Effector memory CD8-positive, alpha-beta T cell (primary cell): ENCODE data around the gene ACTR8.
A peak's percentile ranks its signal among the peaks of the same experiment; 100 is the strongest.

Experiments
- ATAC-seq: fragments of 150-1000 bp; cut with Tn5 transposase; replicated peaks from 2 replicates; pipeline ENCODE4 v1.10.0; 2021; ENCODE audit warnings: mild to moderate bottlenecking, moderate library complexity
- DNase-seq, 3 experiments: peaks; one replicate each; pipeline ENCODE4 v3.0.0; 2021
- H3K27ac Mint-ChIP-seq, 2 donors: one replicate each; pipeline ENCODE4 v1.8.0; 2022; ENCODE audit warnings: mild to moderate bottlenecking in 2 of 2, mixed read lengths in 2 of 2, moderate library complexity in 2 of 2
- H3K27me3 Mint-ChIP-seq, 2 donors: one replicate each; pipeline ENCODE4 v1.8.0; 2022; ENCODE audit warnings: mixed read lengths in 2 of 2
- H3K36me3 Mint-ChIP-seq: one replicate; pipeline ENCODE4 v1.8.0; 2022; ENCODE audit warnings: mild to moderate bottlenecking, moderate library complexity, mixed read lengths; ENCODE audit not compliant: insufficient read depth
- H3K4me1 Mint-ChIP-seq, 2 donors: one replicate each; pipeline ENCODE4 v1.8.0; 2022; ENCODE audit warnings: low read depth in 2 of 2, mixed read lengths in 2 of 2
- H3K4me3 Mint-ChIP-seq, 2 donors: one replicate each; pipeline ENCODE4 v1.8.0; 2022; ENCODE audit warnings: mild to moderate bottlenecking in 2 of 2, mixed read lengths in 2 of 2, moderate library complexity in 2 of 2
- H3K9me3 Mint-ChIP-seq, 2 donors: one replicate each; pipeline ENCODE4 v1.8.0; 2022; ENCODE audit warnings: mixed read lengths in 2 of 2

ACTR8 gene

DNA sequence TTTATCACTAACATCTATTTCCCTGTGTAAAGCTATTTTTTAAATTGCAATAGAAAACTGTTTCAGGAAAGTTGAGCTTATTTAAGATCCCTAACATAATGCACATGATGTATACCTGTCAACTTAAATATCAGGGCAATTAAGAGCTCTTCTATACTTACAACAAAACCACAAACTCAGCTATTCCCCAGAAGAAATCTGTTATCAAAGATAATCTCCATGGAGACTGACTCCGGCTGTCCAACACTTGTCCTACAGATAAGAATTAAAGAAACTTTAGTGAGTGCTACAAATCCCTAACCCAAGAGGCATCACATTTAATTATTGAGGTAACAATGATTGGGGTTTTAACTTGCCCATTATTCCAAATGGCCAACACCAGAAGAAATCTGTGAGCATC, 6.3 kb upstream of the ACTR8 start:
- Mint-ChIP-seq H3K9me3 (no peaks in the 10 kb centered on the region), H3K27me3 (no peaks in the 10 kb centered on the region), H3K4me1 (peaks cover 27 to 41% of the 10 kb centered on the region in 2 donors), H3K36me3 (peaks cover 59% of the 10 kb centered on the region), H3K27ac (no peak overlapping the region), H3K4me3 (no peak overlapping the region)
- no peak for DNase-seq
- no peak for ATAC-seq

DNA sequence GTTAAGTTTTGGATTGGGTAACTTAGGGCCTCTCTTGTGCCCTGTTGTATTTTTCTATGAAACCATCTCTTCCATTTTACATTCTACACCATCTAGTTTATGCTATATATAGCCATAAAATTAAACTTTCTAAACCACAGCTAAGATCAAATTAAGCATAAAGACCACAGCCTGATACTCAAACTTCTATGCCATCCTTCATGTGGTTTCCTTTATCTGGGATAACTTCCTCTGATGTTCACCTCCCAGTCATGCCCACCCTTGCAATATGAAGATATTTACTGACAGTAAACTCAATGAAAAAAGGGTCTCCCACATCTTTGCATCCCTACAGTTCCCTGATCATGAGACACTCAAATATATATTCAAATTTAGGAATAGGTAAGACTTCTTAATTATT, 5.5 kb upstream of the ACTR8 start:
- ATAC-seq (no peak), DNase-seq (no peak)
- Mint-ChIP-seq H3K27ac (peak overlapping the region in 1 of 2 donors; percentile 55), H3K4me3 (no peak overlapping the region), H3K36me3 (peaks cover 64% of the 10 kb centered on the region), H3K9me3 (no peaks in the 10 kb centered on the region), H3K27me3 (no peaks in the 10 kb centered on the region), H3K4me1 (peaks cover 31 to 43% of the 10 kb centered on the region in 2 donors)

DNA sequence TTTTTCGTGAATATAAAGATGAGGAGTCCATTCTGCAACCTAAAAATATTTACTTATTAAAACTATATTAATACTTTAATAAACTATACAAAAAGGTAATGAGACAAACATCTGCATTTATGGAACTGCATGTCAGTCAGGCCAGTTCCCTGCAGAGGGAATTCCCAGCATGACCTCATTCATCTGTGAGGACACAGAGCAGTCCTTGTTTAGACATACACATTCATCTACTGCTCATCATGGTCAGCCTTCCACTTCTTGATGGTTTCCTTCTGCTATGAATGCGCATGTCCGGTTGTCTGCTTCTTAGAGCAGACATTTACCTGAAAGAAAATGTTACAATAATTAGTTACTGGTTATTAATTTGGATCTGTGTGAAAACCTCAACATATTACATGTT, 3.3 kb upstream of the ACTR8 start:
- no peak for DNase-seq
- H3K36me3 Mint-ChIP-seq: peaks cover 58% of the 10 kb centered on the region
- H3K4me1 Mint-ChIP-seq: peaks cover 30 to 40% of the 10 kb centered on the region in 2 donors

DNA sequence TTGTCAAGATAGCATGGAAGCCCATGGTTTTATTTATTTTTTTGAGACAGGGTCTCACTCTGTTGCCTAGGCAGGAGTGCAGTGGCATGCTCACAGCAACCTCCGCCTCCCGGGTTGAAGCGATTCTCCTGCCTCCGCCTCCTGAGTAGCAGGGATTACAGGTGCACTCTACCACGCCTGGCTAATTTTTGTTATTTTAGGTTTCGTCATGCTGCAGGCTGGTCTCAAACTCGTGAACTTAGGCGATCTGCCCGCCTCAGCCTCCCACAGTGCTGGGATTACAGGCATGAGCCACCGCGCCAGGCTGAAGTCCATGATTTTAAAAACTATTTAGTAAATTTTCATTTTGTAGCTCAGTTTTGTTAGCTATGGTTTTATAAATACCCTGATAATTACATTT, 2.7 kb upstream of the ACTR8 start:
- H3K4me3 Mint-ChIP-seq: no peak overlapping the region
- peaks cover 31 to 38% of the 10 kb centered on the region in 2 donors for H3K4me1 Mint-ChIP-seq

More for the DNA sequence above, 3.3 kb upstream of the ACTR8 start:
- H3K4me3 Mint-ChIP-seq: no peak overlapping the region
- no peak for ATAC-seq
- H3K9me3 Mint-ChIP-seq: no peaks in the 10 kb centered on the region
- no peak overlapping the region for H3K27ac Mint-ChIP-seq
- H3K27me3 Mint-ChIP-seq: no peaks in the 10 kb centered on the region

DNA sequence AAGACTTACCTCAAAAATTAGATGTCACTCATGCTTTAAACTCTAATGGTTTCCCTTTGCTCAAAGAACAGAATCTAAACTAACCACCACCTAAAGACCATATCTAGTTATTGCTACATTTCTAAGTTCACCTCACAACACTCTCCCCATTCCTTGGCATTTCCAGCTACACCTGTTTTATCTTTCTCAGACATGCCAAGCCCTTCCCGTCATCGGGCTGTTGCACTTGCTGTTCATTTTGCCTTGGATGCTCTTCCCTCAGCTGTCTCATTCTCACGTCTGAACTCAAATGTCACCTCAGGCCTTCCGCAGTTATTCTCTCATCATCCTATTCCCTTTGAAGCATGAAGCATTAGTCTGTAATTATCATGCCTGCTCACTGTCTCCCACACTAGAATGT, 1.1 kb upstream of the ACTR8 start:
- H3K27me3 Mint-ChIP-seq: no peaks in the 10 kb centered on the region
- H3K4me3 Mint-ChIP-seq: peak overlapping the region; percentile 89 to 94
- H3K9me3 Mint-ChIP-seq: no peaks in the 10 kb centered on the region
- peak overlapping the region; percentile 94 to 97 for H3K27ac Mint-ChIP-seq
- no peak for ATAC-seq
- no peak for DNase-seq
- peaks cover 28 to 36% of the 10 kb centered on the region in 2 donors for H3K4me1 Mint-ChIP-seq
- peaks cover 64% of the 10 kb centered on the region for H3K36me3 Mint-ChIP-seq

More for the DNA sequence above, 2.7 kb upstream of the ACTR8 start:
- no peak overlapping the region for H3K27ac Mint-ChIP-seq
- H3K36me3 Mint-ChIP-seq: peaks cover 54% of the 10 kb centered on the region
- H3K9me3 Mint-ChIP-seq: no peaks in the 10 kb centered on the region
- no peak for ATAC-seq
- H3K27me3 Mint-ChIP-seq: no peaks in the 10 kb centered on the region
- no peak for DNase-seq

DNA sequence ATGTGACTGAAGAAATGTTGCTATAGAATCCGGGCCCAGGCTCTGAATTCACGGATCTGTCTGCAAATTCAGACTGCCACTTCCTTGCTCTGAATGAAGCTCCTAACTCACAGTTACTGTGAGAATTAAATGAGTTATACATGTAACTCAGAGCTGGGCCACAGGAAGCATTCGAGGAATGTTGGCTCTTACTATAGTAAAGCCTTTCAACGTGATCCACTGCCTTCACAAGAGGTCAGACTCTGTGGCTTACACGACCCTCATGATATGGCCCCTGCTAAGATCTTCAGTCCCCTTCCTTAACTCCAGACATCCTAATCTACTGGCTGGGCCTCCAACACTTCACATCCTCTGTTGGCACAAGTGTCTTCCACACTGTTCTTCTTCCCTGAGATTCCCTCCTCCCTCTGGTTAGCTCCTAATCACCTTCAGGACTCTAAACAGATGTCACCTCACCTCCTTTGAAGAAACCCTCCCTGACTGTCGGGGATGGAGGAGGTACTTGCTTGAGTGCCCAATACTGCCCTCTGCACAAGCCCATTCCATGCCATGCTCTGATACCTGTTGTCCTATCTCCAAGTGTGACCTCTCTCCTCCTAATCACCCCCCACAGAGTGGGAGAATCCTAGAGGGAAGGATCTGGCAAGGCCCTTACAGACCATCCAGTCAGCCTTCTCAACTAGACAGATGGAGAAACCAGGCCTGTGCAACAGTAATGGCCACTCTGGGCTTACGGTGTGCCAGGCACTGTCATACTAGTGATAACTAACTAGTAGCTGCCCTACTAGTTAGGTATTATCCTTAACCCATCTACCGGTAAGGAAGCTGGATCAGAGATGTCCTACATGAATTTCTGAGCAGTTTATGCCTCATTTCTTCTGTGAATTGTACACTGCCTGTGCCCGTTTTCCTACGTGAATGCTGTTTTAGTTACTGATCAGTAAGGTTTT, 1.3 kb downstream of the ACTR8 start:
- H3K36me3 Mint-ChIP-seq: peaks cover 68% of the 10 kb centered on the region
- H3K27me3 Mint-ChIP-seq: no peaks in the 10 kb centered on the region
- no peak for ATAC-seq
- H3K4me3 Mint-ChIP-seq: peak overlapping the region; percentile 89 to 94
- H3K9me3 Mint-ChIP-seq: no peaks in the 10 kb centered on the region
- H3K4me1 Mint-ChIP-seq: peaks cover 26 to 36% of the 10 kb centered on the region in 2 donors
- no peak for DNase-seq
- H3K27ac Mint-ChIP-seq: peak overlapping the region; percentile 94 to 97

DNA sequence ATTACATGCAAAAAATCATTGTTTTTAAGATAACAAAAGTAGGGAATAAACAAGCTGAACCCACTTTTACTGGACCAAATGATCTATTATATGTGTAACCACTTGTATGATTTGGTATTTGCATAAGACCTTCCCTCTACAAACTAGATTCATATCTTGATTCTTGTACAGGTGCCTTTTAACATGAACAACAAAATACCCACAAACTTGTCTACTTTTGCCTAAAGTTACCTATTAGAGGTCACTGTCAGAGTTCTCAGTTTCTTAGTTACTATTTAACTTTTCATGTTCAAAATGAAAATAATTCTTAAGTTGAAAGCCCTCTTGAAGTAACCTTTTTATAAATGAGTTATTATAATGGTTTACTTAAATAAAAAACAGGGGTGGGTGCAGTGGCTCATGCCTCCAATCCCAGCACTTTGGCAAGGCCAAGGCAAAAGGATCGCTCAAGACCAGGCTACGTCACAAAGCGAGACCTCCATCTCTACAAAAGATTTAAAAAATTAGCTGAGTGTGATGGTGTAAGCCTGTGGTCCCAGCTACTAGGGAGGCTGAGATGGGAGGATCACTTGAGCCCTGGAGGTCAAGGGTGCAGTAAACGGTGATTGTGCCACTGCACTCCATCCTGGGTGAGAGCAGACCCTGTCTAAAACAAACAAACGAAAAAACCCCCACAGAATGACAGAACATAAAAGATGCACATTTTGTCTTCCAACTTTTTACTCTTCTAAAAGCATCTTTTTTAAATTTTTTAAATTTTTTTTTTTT, 16.0 kb downstream of the ACTR8 start:
- ATAC-seq: no peak
- Mint-ChIP-seq H3K36me3 (peaks cover 67% of the 10 kb centered on the region), H3K27me3 (no peaks in the 10 kb centered on the region), H3K4me1 (peaks cover 0 to 6% of the 10 kb centered on the region in 2 donors), H3K4me3 (no peak overlapping the region), H3K9me3 (no peaks in the 10 kb centered on the region), H3K27ac (no peak overlapping the region)
- no peak for DNase-seq

DNA sequence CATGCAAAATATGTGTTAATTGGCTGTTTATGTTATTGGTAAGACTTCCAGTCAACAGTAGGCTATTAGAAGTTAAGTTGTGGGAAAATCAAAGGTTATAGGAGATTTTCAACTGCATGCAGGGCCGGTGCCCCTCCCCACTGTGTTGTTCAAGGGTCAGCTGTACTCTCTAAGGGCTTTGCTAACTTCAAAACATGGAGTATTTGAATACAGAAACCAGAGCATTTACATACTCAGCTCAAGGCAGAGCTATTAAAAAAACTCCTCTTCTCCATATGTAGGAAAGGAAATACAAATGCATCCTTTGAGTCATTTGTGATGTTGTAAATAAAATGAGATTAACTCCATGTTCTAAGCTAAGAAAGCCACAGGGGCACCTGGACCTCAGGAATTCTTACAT, 18.8 kb downstream of the ACTR8 start:
- Mint-ChIP-seq H3K9me3 (no peaks in the 10 kb centered on the region), H3K27me3 (no peaks in the 10 kb centered on the region), H3K27ac (no peak overlapping the region), H3K4me3 (no peak overlapping the region), H3K4me1 (peaks cover 0 to 3% of the 10 kb centered on the region in 2 donors), H3K36me3 (peaks cover 41% of the 10 kb centered on the region)
- ATAC-seq (no peak), DNase-seq (no peak)

DNA sequence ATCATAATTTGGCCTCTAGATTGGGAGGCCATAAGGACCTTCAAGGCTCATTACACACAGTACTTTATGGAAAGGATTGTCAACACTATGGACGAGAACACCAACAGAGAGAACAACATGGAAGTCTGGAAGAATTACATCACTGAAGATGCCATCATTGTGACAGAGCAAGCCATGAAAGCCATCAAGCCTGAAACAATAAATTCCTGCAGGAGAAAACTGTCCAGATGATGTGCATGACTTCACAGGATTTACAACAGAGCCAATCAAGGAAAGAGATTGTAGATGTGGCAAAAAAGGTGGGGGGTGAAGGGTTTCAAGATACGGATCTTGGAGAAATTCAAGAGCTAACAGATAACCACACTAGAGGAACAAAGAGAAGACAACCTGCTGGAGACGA, 19.7 kb downstream of the ACTR8 start:
- DNase-seq: no peak
- Mint-ChIP-seq H3K27me3 (no peaks in the 10 kb centered on the region), H3K4me3 (no peak overlapping the region), H3K4me1 (no peaks in the 10 kb centered on the region), H3K27ac (no peak overlapping the region), H3K9me3 (no peaks in the 10 kb centered on the region), H3K36me3 (peaks cover 32% of the 10 kb centered on the region)
- ATAC-seq: no peak

DNA sequence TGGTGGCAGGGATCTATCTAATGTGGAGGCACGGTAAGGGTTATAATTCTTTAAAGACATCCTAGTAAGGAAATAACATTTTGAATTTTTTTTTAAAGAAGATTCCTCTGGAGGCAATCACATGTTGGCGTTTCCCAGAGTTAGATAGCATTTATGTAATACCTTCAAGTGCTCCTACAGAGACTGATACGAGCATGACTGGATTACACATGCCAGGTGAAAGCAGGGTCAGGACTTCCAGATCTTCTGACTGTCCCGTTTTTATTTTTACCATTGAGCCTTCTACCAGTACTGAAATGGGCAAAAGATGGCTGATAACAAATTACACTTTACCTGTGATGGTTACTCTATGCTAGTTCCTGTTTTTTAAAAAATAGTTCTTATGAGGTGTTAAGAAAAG, 21.8 kb downstream of the ACTR8 start:
- Mint-ChIP-seq H3K36me3 (peaks cover 20% of the 10 kb centered on the region), H3K9me3 (no peaks in the 10 kb centered on the region), H3K4me1 (no peaks in the 10 kb centered on the region), H3K27ac (no peak overlapping the region), H3K4me3 (no peak overlapping the region), H3K27me3 (no peaks in the 10 kb centered on the region)
- DNase-seq (no peak), ATAC-seq (no peak)

DNA sequence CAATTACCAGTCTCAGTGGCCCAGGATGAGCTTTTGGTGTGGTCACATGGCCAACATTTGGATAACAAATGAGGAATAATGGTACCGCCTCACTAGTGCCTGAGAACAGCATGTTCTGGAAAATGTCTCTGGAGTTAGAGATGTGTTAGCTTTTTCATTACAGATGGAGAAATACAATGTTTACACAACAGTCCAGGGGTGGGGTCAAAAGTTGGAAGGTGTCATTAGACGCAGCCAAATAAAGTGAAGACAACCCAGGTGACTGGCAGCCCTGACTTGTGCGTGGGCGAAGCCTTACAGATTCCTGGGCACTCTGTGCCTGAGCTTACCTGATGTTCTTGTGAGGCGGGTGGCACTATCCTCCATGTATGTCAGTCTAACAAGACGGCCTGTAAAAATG, 22.8 kb downstream of the ACTR8 start:
- H3K27ac Mint-ChIP-seq: no peak overlapping the region
- H3K4me3 Mint-ChIP-seq: no peak overlapping the region
- H3K27me3 Mint-ChIP-seq: peaks cover 0 to 6% of the 10 kb centered on the region in 2 donors
- DNase-seq: no peak
- no peak for ATAC-seq
- H3K9me3 Mint-ChIP-seq: no peaks in the 10 kb centered on the region
- H3K4me1 Mint-ChIP-seq: no peaks in the 10 kb centered on the region
- H3K36me3 Mint-ChIP-seq: peaks cover 13% of the 10 kb centered on the region

DNA sequence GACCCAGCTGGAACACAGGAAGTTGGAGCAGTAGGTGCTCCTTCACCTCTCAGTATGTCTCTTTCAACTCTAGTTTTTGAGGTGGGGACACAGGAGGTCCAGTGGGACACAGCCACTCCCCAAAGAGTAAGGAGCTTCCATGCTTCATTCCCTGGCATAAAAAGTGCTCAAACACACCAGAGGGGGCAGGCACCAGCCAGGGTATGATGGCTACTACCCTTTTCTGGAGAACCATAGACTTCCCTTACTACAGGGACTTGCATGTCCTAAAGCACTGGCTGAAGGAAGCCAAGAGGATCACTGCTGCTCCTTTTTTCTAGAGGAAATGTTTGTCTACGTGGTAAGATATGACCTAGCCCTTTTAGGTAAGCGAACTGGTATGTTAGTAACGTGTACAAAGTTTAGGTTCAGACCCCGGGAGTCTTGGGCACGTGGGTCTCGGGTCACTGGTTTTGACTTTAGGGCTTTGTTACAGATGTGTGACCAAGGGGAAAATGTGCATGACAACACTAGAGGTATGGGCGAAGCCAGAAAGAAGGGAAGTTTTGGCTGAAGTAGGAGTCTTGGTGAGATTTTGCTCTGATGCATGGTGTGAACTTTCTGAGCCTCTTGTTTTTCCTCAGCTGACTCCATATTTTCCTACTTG, 23.7 kb downstream of the ACTR8 start:
- Mint-ChIP-seq H3K27me3 (peaks cover 0 to 9% of the 10 kb centered on the region in 2 donors), H3K27ac (no peak overlapping the region), H3K9me3 (no peaks in the 10 kb centered on the region), H3K4me1 (no peaks in the 10 kb centered on the region), H3K4me3 (no peak overlapping the region), H3K36me3 (peaks cover 9% of the 10 kb centered on the region)
- ATAC-seq: no peak
- no peak for DNase-seq

DNA sequence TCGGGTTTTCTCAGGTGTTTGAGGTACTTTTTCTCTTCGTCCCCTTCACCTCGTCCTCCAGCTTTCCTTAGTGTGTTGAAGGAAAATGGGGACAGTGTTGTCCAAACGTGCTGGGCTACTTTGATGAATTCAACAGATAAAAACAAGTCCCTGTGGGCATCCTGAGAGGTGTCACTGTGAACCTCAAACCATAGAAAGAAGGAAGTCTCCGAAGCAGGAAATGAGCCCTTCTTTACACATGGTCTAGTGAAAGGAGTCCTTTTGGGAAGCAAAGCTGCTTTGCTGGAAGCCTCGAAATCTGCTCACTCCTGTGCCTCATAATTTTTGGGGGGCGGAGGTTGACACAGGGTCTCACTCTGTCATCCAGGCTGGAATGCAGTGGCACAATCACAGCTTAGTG, 25.0 kb downstream of the ACTR8 start:
- ATAC-seq: no peak
- no peak overlapping the region for H3K4me3 Mint-ChIP-seq
- peaks cover under 1% of the 10 kb centered on the region for H3K36me3 Mint-ChIP-seq
- peak overlapping the region in 1 of 2 donors; percentile 68 for H3K27ac Mint-ChIP-seq
- DNase-seq: no peak
- H3K27me3 Mint-ChIP-seq: peaks cover 0 to 9% of the 10 kb centered on the region in 2 donors
- no peaks in the 10 kb centered on the region for H3K9me3 Mint-ChIP-seq
- no peaks in the 10 kb centered on the region for H3K4me1 Mint-ChIP-seq
